K562 (cell line): ENCODE results near the gene NR2E1. TPM values are rescaled to one million over a fixed set of nuclear protein-coding genes. Genes with fewer than 3 reads are reported as not detected.

ENCODE experiments used
- ATAC-seq: fragments of 200-7000 bp; cut with Tn5 transposase; 3 replicates; pipeline ENCODE4 v1.9.1; 2020; ENCODE audit warnings: moderate library complexity
- Bru-seq: library from RNA; stranded (reverse); fragments of 400-500 nt; gene quantifications from one replicate; lab custom pipeline; 2021; lab: Mats Ljungman, UMichigan
- BruChase-seq, 2 experiments: library from RNA; stranded (reverse); fragments of 400-500 nt; gene quantifications; one replicate each; lab custom pipeline; 2021; lab: Mats Ljungman, UMichigan
- BruUV-seq: library from RNA; stranded (reverse); fragments of 400-500 nt; replicated peaks from 2 replicates; lab custom pipeline; 2021; lab: Mats Ljungman, UMichigan
- CTCF ChIA-PET: fragments of 300-600 bp; formaldehyde crosslinking; extraction: SDS; loops from one replicate; lab custom pipeline; 2021; ENCODE audit warnings: low intra/inter-chr PET ratio; lab: Yijun Ruan, JAX
- POLR2A ChIA-PET: fragments of 300-600, 350-650 bp; sonication (Branson Sonifier 250); formaldehyde crosslinking; extraction: SDS; loops from one replicate; lab custom pipeline; 2021; ENCODE audit warnings: antibody characterized with exemption, inconsistent platforms; lab: Yijun Ruan, JAX
- DNase-seq, 4 experiments: peaks; one replicate each; pipeline versions ENCODE4 v3.0.0 to v3.0.0-alpha.2; 2011 to 2018; ENCODE audit warnings: low spot score in 3 of 4, mixed read lengths in 3 of 4; ENCODE audit errors: extremely low read depth in 1 of 4
- FAIRE-seq: peaks from 2 replicates; lab custom pipeline; 2011; peaks lifted over from hg19 to GRCh38; lab: Jason Lieb, UNC
- H2AFZ ChIP-seq: 2 replicates; pipeline ENCODE4 v1.6.0; 2011; ENCODE audit warnings: low read depth, low read length, control low read depth, inconsistent platforms
- H3K27ac ChIP-seq: fragments of 200-600 bp; 3 replicates; pipeline ENCODE4 v1.8.0; 2011; ENCODE audit warnings: low read depth, mild to moderate bottlenecking, control low read depth, inconsistent platforms, low read length, moderate library complexity, mixed read lengths; ENCODE audit errors: extremely low read depth
- H3K27me3 ChIP-seq, 2 experiments: fragments of 300-600 bp in 1 of 2; 2 replicates in 1 of 2; 3 replicates in 1 of 2; pipeline versions ENCODE4 v1.6.0 to v1.8.0; 2011; ENCODE audit warnings: inconsistent platforms in 2 of 2, low read length in 2 of 2, mild to moderate bottlenecking in 1 of 2, mixed read lengths in 1 of 2, moderate library complexity in 1 of 2; ENCODE audit not compliant: control insufficient read depth in 2 of 2, insufficient read depth in 2 of 2
- H3K36me3 ChIP-seq: fragments of 300-600 bp; 3 replicates; pipeline ENCODE4 v1.8.0; 2011; ENCODE audit warnings: mild to moderate bottlenecking, low read length, inconsistent platforms; ENCODE audit not compliant: control insufficient read depth, insufficient read depth
- H3K4me1 ChIP-seq, 2 experiments: fragments of 200-600 bp in 1 of 2; replicated peaks in 1 of 2; 2 replicates in 1 of 2; 3 replicates in 1 of 2; pipeline versions ENCODE4 v1.5.1 to v1.8.0; 2011; ENCODE audit warnings: inconsistent platforms in 2 of 2, low read length in 2 of 2, mild to moderate bottlenecking in 1 of 2, mixed read lengths in 1 of 2, moderate library complexity in 1 of 2; ENCODE audit not compliant: control insufficient read depth in 2 of 2, insufficient read depth in 2 of 2
- H3K4me2 ChIP-seq: 2 replicates; pipeline ENCODE4 v1.6.1; 2011; ENCODE audit warnings: low read length, control low read depth, inconsistent platforms, mixed read lengths; ENCODE audit not compliant: insufficient read depth
- H3K4me3 ChIP-seq: fragments of 200-600 bp; sonication (generic), shearing (Covaris generic); 2 replicates; pipeline ENCODE4 v1.5.1; 2016; ENCODE audit warnings: control low read depth, inconsistent platforms
- H3K79me2 ChIP-seq: fragments of 200-600 bp; 3 replicates; pipeline ENCODE4 v1.8.0; 2011; ENCODE audit warnings: low read length, inconsistent platforms; ENCODE audit not compliant: control insufficient read depth, insufficient read depth
- H3K9ac ChIP-seq, 2 experiments: 2 replicates each; pipeline versions ENCODE4 v1.6.0 to v1.6.1; 2011; ENCODE audit warnings: low read depth in 2 of 2, low read length in 2 of 2, control low read depth in 1 of 2, inconsistent platforms in 1 of 2, mild to moderate bottlenecking in 1 of 2, mixed read lengths in 1 of 2; ENCODE audit not compliant: insufficient read depth in 1 of 2
- H3K9me1 ChIP-seq: one replicate; pipeline ENCODE4 v1.6.0; 2011; ENCODE audit warnings: inconsistent platforms, mild to moderate bottlenecking, low read length, moderate library complexity; ENCODE audit not compliant: control insufficient read depth, insufficient read depth
- H3K9me3 ChIP-seq: replicated peaks from 2 replicates; pipeline ENCODE4 v1.5.1; 2011; ENCODE audit warnings: low read depth, low read length, inconsistent platforms; ENCODE audit not compliant: control insufficient read depth, insufficient read depth
- H4K20me1 ChIP-seq: replicated peaks from 2 replicates; pipeline ENCODE4 v1.6.1; 2011; ENCODE audit warnings: low read length, inconsistent platforms, mixed read lengths; ENCODE audit not compliant: control insufficient read depth, insufficient read depth
- CAMTA2 ChIP-seq: fragments of 250-450 bp; sonication (Bioruptor Pico); conservative IDR thresholded peaks from 2 replicates; pipeline ENCODE4 v1.5.1; 2022
- COPS2 ChIP-seq: fragments of 450-650 bp; conservative IDR thresholded peaks from 2 replicates; pipeline ENCODE4 v1.6.1; 2016; ENCODE audit warnings: mild to moderate bottlenecking, moderate library complexity
- FOXK2 ChIP-seq, 2 experiments: fragments of 450-650 bp; IDR thresholded peaks in 1 of 2; conservative IDR thresholded peaks in 1 of 2; 2 replicates each; pipeline ENCODE4 v1.6.1; 2016; ENCODE audit warnings: low read depth in 2 of 2, mild to moderate bottlenecking in 1 of 2
- KLF10 ChIP-seq: fragments of 250-450 bp; sonication (Bioruptor Pico); IDR thresholded peaks from 2 replicates; pipeline ENCODE4 v1.6.1; 2021; ENCODE audit warnings: matching md5 sums
- KLF6 ChIP-seq: fragments of 250-450 bp; sonication (Bioruptor Pico); IDR thresholded peaks from 2 replicates; pipeline ENCODE4 v1.4.0; 2020; ENCODE audit warnings: mild to moderate bottlenecking, moderate library complexity, borderline replicate concordance
- MLX ChIP-seq, 2 experiments: fragments of 450-650 bp in 1 of 2; sonication (generic) in 1 of 2; formaldehyde crosslinking; conservative IDR thresholded peaks; 2 replicates each; pipeline versions ENCODE4 v1.4.0 to v1.8.1; 2020 to 2022; ENCODE audit warnings: mild to moderate bottlenecking in 1 of 2, missing genetic modification reagents in 1 of 2
- NFE2L1 ChIP-seq: fragments of 450-650 bp; IDR thresholded peaks from 2 replicates; pipeline ENCODE4 v1.6.1; 2016; ENCODE audit warnings: missing genetic modification characterization, low read depth, mild to moderate bottlenecking, missing compliant biosample characterization, moderate library complexity, borderline replicate concordance
- SIN3B ChIP-seq: fragments of 450-650 bp; IDR thresholded peaks from 2 replicates; pipeline ENCODE4 v1.6.1; 2017; ENCODE audit warnings: low read depth, mild to moderate bottlenecking, moderate library complexity
- THRB ChIP-seq: fragments of 450-650 bp; formaldehyde crosslinking; conservative IDR thresholded peaks from 2 replicates; pipeline ENCODE4 v1.4.0; 2022; ENCODE audit warnings: mild to moderate bottlenecking, missing genetic modification characterization
- ZBTB1 ChIP-seq: sonication (generic); formaldehyde crosslinking; IDR thresholded peaks from 2 replicates; pipeline ENCODE4 v1.8.1; 2023; ENCODE audit warnings: missing genetic modification reagents, low read depth, mild to moderate bottlenecking, borderline replicate concordance
- ZNF431 ChIP-seq: sonication (generic); formaldehyde crosslinking; IDR thresholded peaks from 2 replicates; pipeline ENCODE4 v1.8.0; 2022; ENCODE audit warnings: mild to moderate bottlenecking, missing genetic modification reagents
- ZSCAN32 ChIP-seq: fragments of 450-650 bp; formaldehyde crosslinking; IDR thresholded peaks from 2 replicates; pipeline ENCODE4 v1.4.0; 2020; ENCODE audit warnings: mild to moderate bottlenecking, moderate library complexity
- WGBS: fragments of 100-300 bp; shearing (Covaris generic); methylation state at CpG from one replicate; pipeline ENCODE4 v1.1.6; 2016; ENCODE audit warnings: low coverage, mixed read lengths; ENCODE audit not compliant: insufficient coverage; ENCODE audit errors: missing lambda C conversion rate; 5-methylcytosine and 5-hydroxymethylcytosine counted together
- in situ Hi-C: fragments of 300-500 bp; cut with MboI; formaldehyde crosslinking; loops from 4 replicates; pipeline ENCODE4 v1.15.0; 2018; ENCODE audit warnings: inconsistent platforms, mixed read lengths
- intact Hi-C: fragments of 100-400 bp; cut with micrococcal nuclease; formaldehyde crosslinking; loops from 2 replicates; pipeline ENCODE4 v1.14.2; 2022
- long read RNA-seq, 3 experiments: library from polyadenylated mRNA in 2 of 3; library from RNA in 1 of 3; unstranded in 2 of 3; stranded (forward) in 1 of 3; transcript quantifications; one replicate each; pipeline ENCODE4 v2.0.0, GENCODE V29; 2019 to 2022
- polyA minus RNA-seq, 3 experiments: library from RNA; depleted of rRNA, polyadenylated mRNA; stranded (reverse); fragments of >200 nt; gene quantifications; 2 replicates each; pipeline ENCODE4 v1.2.3, GENCODE V29; 2011
- polyA plus RNA-seq, 8 experiments: library from polyadenylated mRNA; depleted of rRNA in 4 of 8; stranded (reverse) in 5 of 8; unstranded in 3 of 8; fragments of >200 nt; fragmentation: Nextera tagmentation in 2 of 8; fragmentation: Illumina TruSeq in 1 of 8; extraction: Ambion mirVana in 2 of 8; extraction: Trizol in 1 of 8; gene quantifications; 2 replicates each; pipeline versions ENCODE4 v1.2.1 to v1.2.3, GENCODE V29; 2011 to 2014; ENCODE audit warnings: inconsistent platforms in 1 of 8, missing spikeins in 1 of 8
- total RNA-seq, 7 experiments: library from RNA; depleted of rRNA in 6 of 7; stranded (reverse); fragments of >200 nt in 6 of 7; fragmentation: Illumina TruSeq in 2 of 7; extraction: Trizol in 2 of 7; gene quantifications; 2 replicates each; pipeline versions ENCODE4 v1.2.1 to v1.2.3, GENCODE V29; 2011 to 2021; ENCODE audit warnings: low replicate concordance in 1 of 7

The NR2E1 gene
- not detected in 2 replicates for total RNA-seq (2011; cell fraction: chromatin; rRNA removed; ENCODE audit: low replicate concordance)
- total RNA-seq (2011; cell fraction: nucleolus; rRNA removed): not detected in 2 replicates
- total RNA-seq (2011; cell fraction: nucleoplasm; rRNA removed): not detected in 2 replicates
- total RNA-seq (2014; rRNA removed) (not detected in 2 replicates), total RNA-seq (2014; rRNA removed; fragmentation: Illumina TruSeq; extraction: Trizol) (not detected in 2 replicates), total RNA-seq (2015; rRNA removed; fragmentation: Illumina TruSeq; extraction: Trizol) (not detected in 2 replicates), total RNA-seq (2021) (not detected in 2 replicates), polyA plus RNA-seq (2011; rRNA removed) (not detected in 2 replicates), polyA plus RNA-seq (2014; fragmentation: Illumina TruSeq; extraction: Trizol) (not detected in 2 replicates), polyA plus RNA-seq (2014; fragmentation: Nextera tagmentation; extraction: Ambion mirVana) (not detected), polyA plus RNA-seq (2014; rRNA removed) (not detected in 2 replicates), polyA minus RNA-seq (2011; rRNA and poly(A)+ RNA removed) (not detected in 2 replicates), Bru-seq, nascent RNA (not detected), BruChase-seq, experiment 1, labeled RNA remaining after a 2-hour chase (not detected), BruChase-seq, experiment 2, labeled RNA remaining after a 6-hour chase (not detected)
- not detected in 2 replicates for polyA plus RNA-seq (2011; cell fraction: cytosol; rRNA removed)
- not detected in 2 replicates for polyA plus RNA-seq (2011; cell fraction: nucleus; rRNA removed)
- not detected in 2 replicates for polyA plus RNA-seq (2012)
- polyA minus RNA-seq (2011; cell fraction: cytosol; rRNA and poly(A)+ RNA removed): not detected in 2 replicates
- not detected in 2 replicates for polyA minus RNA-seq (2011; cell fraction: nucleus; rRNA and poly(A)+ RNA removed)
- long read RNA-seq, experiment 1: 0 reads
- long read RNA-seq, experiment 2: 0 reads
- long read RNA-seq, experiment 3: 0 reads

- Histone ChIP-seq H3K27ac (no peak within 1 kb of the TSS), H3K9me1 (no peaks in the 10 kb centered on the region), H3K9me3 (no peaks in the 10 kb centered on the region), H3K4me2 (no peak within 1 kb of the TSS), H3K4me3 (no peak within 1 kb of the TSS), H3K4me1 (peaks cover 0 to 40% of the 10 kb centered on the region in 2 experiments; a peak in 2 of 5 replicates), H2AFZ (no peak within 1 kb of the TSS), H3K36me3 (no peaks in the 10 kb centered on the region), H4K20me1 (no peaks in the 10 kb centered on the region), H3K27me3 (peaks cover 38 to 77% of the 10 kb centered on the region in 2 experiments), H3K9ac (no peak within 1 kb of the TSS), H3K79me2 (no peaks in the 10 kb centered on the region)
- CTCF ChIA-PET: no interaction called here
- FAIRE-seq (no peak), DNase-seq (no peak), ATAC-seq (no peak)
- intact Hi-C loops: no loop called here
- POLR2A ChIA-PET: interaction anchor here (0.7 kb wide), 1 partner anchor 28 kb away, joined by 4 read pairs; no protein-coding TSS in a partner anchor
- BruUV-seq: no TSS peak
- in situ Hi-C loops: no loop called here
- TF ChIP-seq ZSCAN32 (CRISPR knock-in tag) (no peak), THRB (CRISPR knock-in tag) (no peak), ZNF431 (no peak), KLF10 (CRISPR knock-in tag) (no peak), ZBTB1 (CRISPR knock-in tag) (no peak), SIN3B (no peak), COPS2 (no peak), MLX (CRISPR knock-in tag; conservative IDR thresholded peaks at IDR 0.05) (no peak), FOXK2 (conservative IDR thresholded peaks at IDR 0.05 in 1 of 2, IDR thresholded peaks at IDR 0.05 in 1 of 2; ENCODE audit: low read depth in 2 of 2) (no peak), CAMTA2 (CRISPR knock-in tag) (no peak), KLF6 (CRISPR knock-in tag) (no peak), NFE2L1 (tag) (no peak)
- 35% methylated on average over 28 of the region's 54 CpGs for whole genome bisulfite sequencing
Measured at GRCh38 chr6:108165714-108166663, at the start of gene NR2E1. Gene NR2E1 (plus strand): TSS chr6:108166022. CDS start chr6:108166766, 744 bp downstream.
